Keratinocyte (primary cell): Measurements from ENCODE around the gene MAPKAPK5. TPM values are rescaled to one million over a fixed set of nuclear protein-coding genes. Genes with fewer than 3 reads are reported as not detected.

Experiments used
- DNase-seq: peaks from one replicate; pipeline ENCODE4 v3.0.0-alpha.2; 2011; ENCODE audit warnings: low read depth, missing footprints, low spot score
- FAIRE-seq: peaks from 2 replicates; lab custom pipeline; 2011; peaks lifted over from hg19 to GRCh38; lab: Jason Lieb, UNC
- H2AFZ ChIP-seq: 2 replicates; pipeline ENCODE4 v1.6.0; 2012; ENCODE audit warnings: low read length, control low read depth, inconsistent platforms; ENCODE audit not compliant: control insufficient read depth
- H3K27ac ChIP-seq: 2 replicates; pipeline ENCODE4 v1.5.1; 2011; ENCODE audit warnings: low read length; ENCODE audit not compliant: control insufficient read depth, insufficient read depth
- H3K27me3 ChIP-seq: 3 replicates; pipeline ENCODE4 v1.6.0; 2011; ENCODE audit warnings: low read length; ENCODE audit not compliant: control insufficient read depth, insufficient read depth; ENCODE audit errors: extremely low read depth
- H3K36me3 ChIP-seq, 2 experiments: 2 replicates in 1 of 2; 3 replicates in 1 of 2; pipeline ENCODE4 v1.5.1; 2011; ENCODE audit warnings: low read length in 2 of 2, mild to moderate bottlenecking in 1 of 2; ENCODE audit not compliant: control insufficient read depth in 2 of 2, insufficient read depth in 2 of 2; ENCODE audit errors: extremely low read depth in 1 of 2
- H3K4me1 ChIP-seq: 3 replicates; pipeline ENCODE4 v1.5.1; 2011; ENCODE audit warnings: low read length; ENCODE audit not compliant: control insufficient read depth, insufficient read depth; ENCODE audit errors: extremely low read depth
- H3K4me2 ChIP-seq: 3 replicates; pipeline ENCODE4 v1.6.0; 2011; ENCODE audit warnings: low read depth, low read length; ENCODE audit not compliant: control insufficient read depth, insufficient read depth; ENCODE audit errors: extremely low read depth
- H3K4me3 ChIP-seq, 3 experiments: fragments of 200-600 bp in 1 of 3; sonication (generic) in 1 of 3; 2 replicates in 2 of 3; 3 replicates in 1 of 3; pipeline ENCODE4 v1.5.1; 2011 to 2016; ENCODE audit warnings: low read length in 3 of 3, mild to moderate bottlenecking in 3 of 3, control low read depth in 2 of 3, inconsistent platforms in 1 of 3, low read depth in 1 of 3, mixed read lengths in 1 of 3, mixed run types in 1 of 3, moderate library complexity in 1 of 3; ENCODE audit not compliant: control insufficient read depth in 2 of 3, insufficient read depth in 2 of 3; ENCODE audit errors: extremely low read depth in 1 of 3
- H3K79me2 ChIP-seq: 2 replicates; pipeline ENCODE4 v1.6.0; 2012; ENCODE audit warnings: low read length; ENCODE audit not compliant: control insufficient read depth, insufficient read depth
- H3K9ac ChIP-seq: 3 replicates; pipeline ENCODE4 v1.6.0; 2011; ENCODE audit warnings: low read length; ENCODE audit not compliant: control insufficient read depth, insufficient read depth; ENCODE audit errors: extremely low read depth
- H3K9me1 ChIP-seq: 3 replicates; pipeline ENCODE4 v1.6.0; 2011; ENCODE audit warnings: low read length; ENCODE audit not compliant: control insufficient read depth, insufficient read depth; ENCODE audit errors: extremely low read depth
- H3K9me3 ChIP-seq: 2 replicates; pipeline ENCODE4 v1.5.1; 2012; ENCODE audit warnings: low read depth, low read length; ENCODE audit not compliant: control insufficient read depth
- H4K20me1 ChIP-seq: 3 replicates; pipeline ENCODE4 v1.6.0; 2011; ENCODE audit warnings: low read length; ENCODE audit not compliant: control insufficient read depth, insufficient read depth; ENCODE audit errors: extremely low read depth
- CTCF ChIP-seq, 3 experiments: IDR thresholded peaks in 1 of 3; conservative IDR thresholded peaks in 1 of 3; optimal IDR thresholded peaks in 1 of 3; 2 replicates in 2 of 3; 3 replicates in 1 of 3; pipeline versions ENCODE3 to v1.5.1; 2011; ENCODE audit warnings: low read length in 3 of 3, mild to moderate bottlenecking in 3 of 3, moderate library complexity in 2 of 3, control low read depth in 1 of 3, inconsistent platforms in 1 of 3; ENCODE audit not compliant: insufficient read depth in 2 of 3; ENCODE audit errors: extremely low read depth in 1 of 3
- EZH2 ChIP-seq: IDR thresholded peaks from one replicate; pipeline ENCODE4 v1.6.1; 2012; ENCODE audit warnings: inconsistent platforms, mild to moderate bottlenecking, low read length, moderate library complexity
- dilution Hi-C: fragments of 300-500 bp; cut with MboI; formaldehyde crosslinking; loops from one replicate; pipeline ENCODE4 v1.7.0; 2020; ENCODE audit warnings: low sequenced_read_pairs; ENCODE audit not compliant: extremely low pct_ligation_motif_present
- polyA plus RNA-seq, 5 experiments: library from polyadenylated mRNA; depleted of rRNA in 3 of 5; stranded (reverse) in 3 of 5; stranded (forward) in 1 of 5; unstranded in 1 of 5; fragments of >200 nt; gene quantifications; 1 replicate in 1 of 5; 2 replicates in 3 of 5; 3 replicates in 1 of 5; pipeline versions ENCODE4 v1.2.1 to v1.2.3, GENCODE V29; 2011 to 2012; ENCODE audit warnings: missing spikeins in 2 of 5, low read depth in 1 of 5, low replicate concordance in 1 of 5

MAPKAPK5 gene
- polyA plus RNA-seq, 1 donor (not counting 4 experiments of a cell fraction or from before 2014, with no cell fraction given) = 39.1 TPM

GRCh38 chr12:111937429-111937828 lies 95.4 kb downstream of the MAPKAPK5 start:
- Histone ChIP-seq H3K9me1 (no peaks in the 10 kb centered on the region), H3K36me3 (no peaks in the 10 kb centered on the region), H4K20me1 (no peaks in the 10 kb centered on the region), H3K79me2 (no peaks in the 10 kb centered on the region), H3K27ac (no peak overlapping the region), H3K4me3 (no peak overlapping the region), H3K9me3 (no peaks in the 10 kb centered on the region), H3K27me3 (no peaks in the 10 kb centered on the region), H3K9ac (no peak overlapping the region), H3K4me2 (no peak overlapping the region), H2AFZ (no peak overlapping the region), H3K4me1 (no peaks in the 10 kb centered on the region)
- dilution Hi-C loops = no loop called here
- FAIRE-seq (no peak), DNase-seq (no peak)
- TF ChIP-seq CTCF (optimal IDR thresholded peaks at IDR 0.05 in 1 of 3, IDR thresholded peaks at IDR 0.05 in 1 of 3, conservative IDR thresholded peaks at IDR 0.05 in 1 of 3; ENCODE audit: extremely low read depth in 1 of 3, insufficient read depth in 2 of 3, low read length in 3 of 3) = no peak
- TF ChIP-seq EZH2 = no peak

- dilution Hi-C loops = no loop called here
- H4K20me1 ChIP-seq = no peaks in the 10 kb centered on the region
- no peaks in the 10 kb centered on the region for H3K27me3 ChIP-seq
- no peak overlapping the region for H2AFZ ChIP-seq
- no peaks in the 10 kb centered on the region for H3K79me2 ChIP-seq
- no peak overlapping the region for H3K27ac ChIP-seq
- H3K9me1 ChIP-seq = no peaks in the 10 kb centered on the region
- peak; percentile 1 for DNase-seq
- no peak overlapping the region for H3K4me2 ChIP-seq
- no peak overlapping the region for H3K9ac ChIP-seq
- TF ChIP-seq EZH2 (no peak), CTCF (optimal IDR thresholded peaks at IDR 0.05 in 1 of 3, IDR thresholded peaks at IDR 0.05 in 1 of 3, conservative IDR thresholded peaks at IDR 0.05 in 1 of 3; ENCODE audit: extremely low read depth in 1 of 3, insufficient read depth in 2 of 3, low read length in 3 of 3) (no peak)
- no peak overlapping the region for H3K4me3 ChIP-seq
- no peak for FAIRE-seq
- no peaks in the 10 kb centered on the region for H3K36me3 ChIP-seq
- H3K4me1 ChIP-seq = no peaks in the 10 kb centered on the region
- no peaks in the 10 kb centered on the region for H3K9me3 ChIP-seq
Observed at GRCh38 chr12:111942557-111942956, 100.5 kb downstream of the MAPKAPK5 start.
